Measurements from ENCODE around the gene KRTAP1-1.

- TF ChIP-seq POLR2AphosphoS5 (IDR thresholded peaks at IDR 0.05; ENCODE audit: low read depth, low read length) (no peak), SIN3A (IDR thresholded peaks at IDR 0.05; ENCODE audit: borderline replicate concordance, insufficient read depth, low read length) (no peak), FOXP2 (optimal IDR thresholded peaks at IDR 0.05; ENCODE audit: borderline replicate concordance, extremely low read depth, extremely low read length, insufficient read depth) (no peak), TAF1 (IDR thresholded peaks at IDR 0.05; ENCODE audit: borderline replicate concordance, insufficient read depth, low read length) (no peak)
- TF ChIP-seq, protein P1, sequence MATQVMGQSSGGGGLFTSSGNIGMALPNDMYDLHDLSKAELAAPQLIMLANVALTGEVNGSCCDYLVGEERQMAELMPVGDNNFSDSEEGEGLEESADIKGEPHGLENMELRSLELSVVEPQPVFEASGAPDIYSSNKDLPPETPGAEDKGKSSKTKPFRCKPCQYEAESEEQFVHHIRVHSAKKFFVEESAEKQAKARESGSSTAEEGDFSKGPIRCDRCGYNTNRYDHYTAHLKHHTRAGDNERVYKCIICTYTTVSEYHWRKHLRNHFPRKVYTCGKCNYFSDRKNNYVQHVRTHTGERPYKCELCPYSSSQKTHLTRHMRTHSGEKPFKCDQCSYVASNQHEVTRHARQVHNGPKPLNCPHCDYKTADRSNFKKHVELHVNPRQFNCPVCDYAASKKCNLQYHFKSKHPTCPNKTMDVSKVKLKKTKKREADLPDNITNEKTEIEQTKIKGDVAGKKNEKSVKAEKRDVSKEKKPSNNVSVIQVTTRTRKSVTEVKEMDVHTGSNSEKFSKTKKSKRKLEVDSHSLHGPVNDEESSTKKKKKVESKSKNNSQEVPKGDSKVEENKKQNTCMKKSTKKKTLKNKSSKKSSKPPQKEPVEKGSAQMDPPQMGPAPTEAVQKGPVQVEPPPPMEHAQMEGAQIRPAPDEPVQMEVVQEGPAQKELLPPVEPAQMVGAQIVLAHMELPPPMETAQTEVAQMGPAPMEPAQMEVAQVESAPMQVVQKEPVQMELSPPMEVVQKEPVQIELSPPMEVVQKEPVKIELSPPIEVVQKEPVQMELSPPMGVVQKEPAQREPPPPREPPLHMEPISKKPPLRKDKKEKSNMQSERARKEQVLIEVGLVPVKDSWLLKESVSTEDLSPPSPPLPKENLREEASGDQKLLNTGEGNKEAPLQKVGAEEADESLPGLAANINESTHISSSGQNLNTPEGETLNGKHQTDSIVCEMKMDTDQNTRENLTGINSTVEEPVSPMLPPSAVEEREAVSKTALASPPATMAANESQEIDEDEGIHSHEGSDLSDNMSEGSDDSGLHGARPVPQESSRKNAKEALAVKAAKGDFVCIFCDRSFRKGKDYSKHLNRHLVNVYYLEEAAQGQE (IDR thresholded peaks at IDR 0.05; ENCODE audit: insufficient read depth in 1 of 2, low read depth in 2 of 2, low read length in 2 of 2), result no peak
Observed at GRCh38 chr17:41061964-41062363, 20.7 kb upstream of the KRTAP1-1 start.

All from PFSK-1 (cell line).